Islet precursor cell (in vitro differentiated cells): Measurements from ENCODE around the gene TEKTIP1.

Experiments used
- DNase-seq: peaks from one replicate; pipeline ENCODE4 v3.0.0-alpha.2; 2018

TEKTIP1 gene

DNA sequence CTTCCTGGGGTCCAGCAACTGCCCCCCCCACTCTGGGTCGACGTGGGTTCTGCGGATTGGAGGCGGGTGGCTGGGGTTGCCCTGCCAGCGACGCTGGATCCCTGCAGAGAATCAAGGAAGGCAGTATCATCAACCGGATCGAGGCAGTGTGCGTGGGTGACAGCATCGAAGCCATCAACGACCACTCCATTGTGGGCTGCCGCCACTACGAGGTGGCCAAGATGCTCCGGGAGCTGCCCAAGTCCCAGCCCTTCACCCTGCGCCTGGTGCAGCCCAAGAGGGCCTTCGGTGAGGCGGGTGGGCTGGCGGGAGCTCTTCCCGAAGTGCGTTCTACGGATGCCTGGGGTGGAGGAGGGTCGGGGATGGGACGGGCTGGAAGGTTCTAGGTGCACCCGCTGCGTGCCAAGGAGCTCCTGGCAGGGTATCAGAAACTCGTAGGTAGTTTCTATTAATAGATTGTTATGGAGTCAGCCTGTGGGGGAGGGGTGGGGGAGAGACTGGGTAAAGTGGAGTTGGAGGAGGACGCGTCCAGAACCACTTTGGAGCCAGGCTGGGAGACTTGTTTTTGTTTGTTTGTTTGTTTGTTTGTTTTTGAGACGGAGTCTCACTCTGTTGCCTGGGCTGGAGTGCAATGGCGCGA, 47.9 kb downstream of the TEKTIP1 start:
- DNase-seq, result no peak

GRCh38 chr19:3589439-3589838, 50.5 kb downstream of the TEKTIP1 start:
- no peak for DNase-seq

- no peak for DNase-seq
Measured at GRCh38 chr19:3589949-3590348, 51.0 kb downstream of the TEKTIP1 start.

- no peak for DNase-seq
Measured at GRCh38 chr19:3590991-3591659, 52.2 kb downstream of the TEKTIP1 start.

GRCh38 chr19:3591876-3592613, 53.1 kb downstream of the TEKTIP1 start:
- DNase-seq, result no peak

DNA sequence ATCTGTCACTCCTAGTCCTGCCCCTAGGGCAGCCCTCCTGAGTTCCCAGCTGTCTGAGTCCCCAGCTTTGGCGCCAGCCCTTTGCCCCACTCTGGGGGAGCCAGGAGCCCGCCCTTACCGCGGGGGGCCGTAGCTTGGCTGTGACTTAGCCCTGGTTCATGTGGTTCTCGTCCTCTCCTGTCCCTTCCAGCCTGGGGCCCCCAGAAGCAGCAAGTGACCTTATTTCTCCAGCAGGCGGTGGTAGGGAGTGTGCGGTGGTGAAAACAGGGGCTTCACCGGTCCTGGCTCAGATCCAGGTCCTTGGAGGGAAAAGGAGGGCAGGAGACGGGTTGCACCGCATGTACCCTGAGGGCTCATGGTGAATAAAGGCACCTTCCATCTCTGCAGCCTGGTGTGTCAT, 54.2 kb downstream of the TEKTIP1 start:
- no peak for DNase-seq
